IMR-90 (cell line): ENCODE measurements around the gene PASD1. TPM values are rescaled to one million over a fixed set of nuclear protein-coding genes. Genes with fewer than 3 reads are reported as not detected.

Experiments
- ATAC-seq: fragments of 200-7000 bp; cut with Tn5 transposase; 2 replicates; pipeline ENCODE4 v1.9.1; 2020; ENCODE audit warnings: low read depth, mild to moderate bottlenecking, moderate library complexity
- BruUV-seq: library from RNA; stranded (reverse); fragments of 400-500 nt; replicated peaks from 2 replicates; lab custom pipeline; 2021; lab: Mats Ljungman, UMichigan
- CTCF ChIA-PET: fragments of 300-600 bp; formaldehyde crosslinking; extraction: SDS; loops from one replicate; lab custom pipeline; 2021; ENCODE audit warnings: antibody characterized with exemption; lab: Yijun Ruan, JAX
- POLR2A ChIA-PET: fragments of 300-600 bp; sonication (Branson Sonifier 250); formaldehyde crosslinking; loops from one replicate; lab custom pipeline; 2022; ENCODE audit warnings: antibody characterized with exemption; ENCODE audit not compliant: unreplicated experiment; lab: Charles Lee
- DNase-seq: peaks from one replicate; pipeline ENCODE4 v3.0.0; 2013
- H2AFZ ChIP-seq: replicated peaks from 2 replicates; pipeline ENCODE3; 2013; ENCODE audit warnings: low read length, mild to moderate bottlenecking; ENCODE audit not compliant: poor library complexity
- H2AK5ac ChIP-seq: 2 replicates; pipeline ENCODE4 v1.6.1; 2013; ENCODE audit warnings: low read depth, low read length, inconsistent platforms
- H2AK9ac ChIP-seq: replicated peaks from 2 replicates; pipeline ENCODE3; 2013; ENCODE audit warnings: mild to moderate bottlenecking, low read depth, low read length, moderate library complexity; ENCODE audit not compliant: poor library complexity
- H2BK120ac ChIP-seq: 2 replicates; pipeline ENCODE4 v1.6.1; 2013; ENCODE audit warnings: low read depth, low read length, inconsistent platforms
- H2BK15ac ChIP-seq: 3 replicates; pipeline ENCODE4 v1.6.1; 2013; ENCODE audit warnings: low read depth, low read length, inconsistent platforms
- H2BK20ac ChIP-seq: 2 replicates; pipeline ENCODE4 v1.6.1; 2013; ENCODE audit warnings: low read depth, mild to moderate bottlenecking, inconsistent platforms, low read length, moderate library complexity
- H2BK5ac ChIP-seq: 2 replicates; pipeline ENCODE4 v1.6.1; 2013; ENCODE audit warnings: mild to moderate bottlenecking, low read depth, low read length, inconsistent platforms; ENCODE audit not compliant: poor library complexity, severe bottlenecking
- H3K14ac ChIP-seq: replicated peaks from 2 replicates; pipeline ENCODE4 v1.6.1; 2013; ENCODE audit warnings: low read depth, low read length, inconsistent platforms
- H3K18ac ChIP-seq: 2 replicates; pipeline ENCODE4 v1.6.1; 2013; ENCODE audit warnings: low read depth, low read length, control low read depth
- H3K23ac ChIP-seq: 2 replicates; pipeline ENCODE4 v1.6.1; 2013; ENCODE audit warnings: low read depth, low read length, inconsistent platforms
- H3K27ac ChIP-seq: 2 replicates; pipeline ENCODE4 v1.5.1; 2013; ENCODE audit warnings: mild to moderate bottlenecking, control low read depth, low read length; ENCODE audit not compliant: insufficient read depth
- H3K27me3 ChIP-seq: 2 replicates; pipeline ENCODE4 v1.6.1; 2013; ENCODE audit warnings: low read length; ENCODE audit not compliant: control insufficient read depth, insufficient read depth
- H3K36me3 ChIP-seq: 2 replicates; pipeline ENCODE4 v1.6.1; 2013; ENCODE audit warnings: low read length, mixed read lengths; ENCODE audit not compliant: control insufficient read depth, insufficient read depth
- H3K4ac ChIP-seq: 2 replicates; pipeline ENCODE4 v1.6.1; 2013; ENCODE audit warnings: low read depth, low read length, inconsistent platforms
- H3K4me1 ChIP-seq: 2 replicates; pipeline ENCODE4 v1.6.1; 2013; ENCODE audit warnings: low read length, mixed read lengths; ENCODE audit not compliant: control insufficient read depth, insufficient read depth
- H3K4me2 ChIP-seq: 2 replicates; pipeline ENCODE4 v1.6.1; 2013; ENCODE audit warnings: low read depth, mild to moderate bottlenecking, control low read depth, low read length, moderate library complexity
- H3K4me3 ChIP-seq: 2 replicates; pipeline ENCODE4 v1.5.1; 2013; ENCODE audit warnings: low read depth, mild to moderate bottlenecking, control low read depth, low read length, moderate library complexity; ENCODE audit not compliant: insufficient read depth
- H3K56ac ChIP-seq: 2 replicates; pipeline ENCODE4 v1.6.1; 2013; ENCODE audit warnings: low read length, inconsistent platforms; ENCODE audit not compliant: insufficient read depth; ENCODE audit errors: extremely low read depth
- H3K79me1 ChIP-seq, 2 experiments: 2 replicates each; pipeline ENCODE4 v1.6.1; 2013; ENCODE audit warnings: low read length in 2 of 2, inconsistent platforms in 1 of 2, low read depth in 1 of 2
- H3K9ac ChIP-seq: 2 replicates; pipeline ENCODE4 v1.6.1; 2013; ENCODE audit warnings: low read depth, low read length, control low read depth
- H3K9me1 ChIP-seq: 2 replicates; pipeline ENCODE4 v1.6.1; 2013; ENCODE audit warnings: low read length, inconsistent platforms; ENCODE audit not compliant: insufficient read depth
- H3K9me3 ChIP-seq: 2 replicates; pipeline ENCODE4 v1.6.1; 2013; ENCODE audit warnings: low read length; ENCODE audit not compliant: control insufficient read depth, insufficient read depth
- H4K20me1 ChIP-seq: 2 replicates; pipeline ENCODE4 v1.6.1; 2013; ENCODE audit warnings: low read length, inconsistent platforms; ENCODE audit not compliant: insufficient read depth
- H4K5ac ChIP-seq: 2 replicates; pipeline ENCODE4 v1.6.1; 2013; ENCODE audit warnings: mild to moderate bottlenecking, low read depth, low read length, control low read depth
- H4K8ac ChIP-seq, 2 experiments: 2 replicates each; pipeline ENCODE4 v1.6.1; 2013; ENCODE audit warnings: low read depth in 2 of 2, low read length in 2 of 2, control low read depth in 1 of 2, inconsistent platforms in 1 of 2
- H4K91ac ChIP-seq: 2 replicates; pipeline ENCODE4 v1.6.1; 2013; ENCODE audit warnings: low read depth, low read length, inconsistent platforms; ENCODE audit not compliant: insufficient read depth
- BHLHE40 ChIP-seq: fragments of 150-350 bp; IDR thresholded peaks from 2 replicates; pipeline ENCODE4 v1.6.1; 2016; ENCODE audit warnings: mild to moderate bottlenecking, low read depth, low read length
- CEBPB ChIP-seq: IDR thresholded peaks from 2 replicates; pipeline ENCODE4 v1.6.1; 2012; ENCODE audit warnings: low read depth, low read length, improper control_type of control experiment
- CHD1 ChIP-seq: IDR thresholded peaks from 2 replicates; pipeline ENCODE4 v1.6.1; 2012; ENCODE audit warnings: low read depth, low read length, improper control_type of control experiment
- FOS ChIP-seq: fragments of 150-350 bp; IDR thresholded peaks from 2 replicates; pipeline ENCODE4 v1.6.1; 2016; ENCODE audit warnings: low read depth, low read length
- MAFK ChIP-seq: IDR thresholded peaks from 2 replicates; pipeline ENCODE4 v1.6.1; 2012; ENCODE audit warnings: low read depth, low read length, improper control_type of control experiment
- MAZ ChIP-seq: IDR thresholded peaks from 2 replicates; pipeline ENCODE4 v1.6.1; 2012; ENCODE audit warnings: low read depth, mild to moderate bottlenecking, low read length, improper control_type of control experiment, moderate library complexity, borderline replicate concordance
- MXI1 ChIP-seq: IDR thresholded peaks from 2 replicates; pipeline ENCODE4 v1.6.1; 2012; ENCODE audit warnings: low read depth, mild to moderate bottlenecking, low read length, moderate library complexity, borderline replicate concordance
- NFE2L2 ChIP-seq: fragments of 150-350 bp; IDR thresholded peaks from 2 replicates; pipeline ENCODE4 v1.6.1; 2016; ENCODE audit warnings: low read depth, mild to moderate bottlenecking, low read length
- POLR2A ChIP-seq: IDR thresholded peaks from 2 replicates; pipeline ENCODE4 v1.6.1; 2012; ENCODE audit warnings: mild to moderate bottlenecking, low read depth, low read length
- RAD21 ChIP-seq: IDR thresholded peaks from 2 replicates; pipeline ENCODE4 v1.6.1; 2012; ENCODE audit warnings: low read length, improper control_type of control experiment
- RCOR1 ChIP-seq: IDR thresholded peaks from 2 replicates; pipeline ENCODE4 v1.6.1; 2012; ENCODE audit warnings: mild to moderate bottlenecking, low read length, improper control_type of control experiment; ENCODE audit not compliant: insufficient replicate concordance
- RFX5 ChIP-seq: IDR thresholded peaks from 2 replicates; pipeline ENCODE4 v1.8.0; 2012; ENCODE audit warnings: low read depth, mild to moderate bottlenecking, low read length, moderate library complexity
- SMC3 ChIP-seq: fragments of 150-350 bp; IDR thresholded peaks from 2 replicates; pipeline ENCODE4 v1.6.1; 2016; ENCODE audit warnings: low read depth, mild to moderate bottlenecking, antibody characterized with exemption, low read length, moderate library complexity
- WGBS, 2 experiments: methylation state at CpG; one replicate each; pipeline versions ENCODE4 v1.1.5 to v1.1.7; 2013; ENCODE audit warnings: missing lambda C conversion rate in 2 of 2; ENCODE audit not compliant: insufficient read length in 1 of 2; ENCODE audit errors: extremely low coverage in 2 of 2; 5-methylcytosine and 5-hydroxymethylcytosine counted together
- dilution Hi-C: fragments of 300-500 bp; cut with HindIII; formaldehyde crosslinking; loops from one replicate; pipeline ENCODE4 v1.14.3; 2018; ENCODE audit warnings: low sequenced_read_pairs; ENCODE audit not compliant: unreplicated experiment
- in situ Hi-C: fragments of 300-500 bp; cut with MboI; formaldehyde crosslinking; loops from 3 replicates; pipeline ENCODE4 v1.14.3; 2019; ENCODE audit warnings: low sequenced_read_pairs, inconsistent platforms, mixed read lengths
- intact Hi-C: fragments of 100-400 bp; cut with micrococcal nuclease; formaldehyde crosslinking; loops from 2 replicates; pipeline ENCODE4 v1.10.0; 2022
- polyA plus RNA-seq, 3 experiments: library from polyadenylated mRNA; depleted of rRNA; stranded (reverse); fragments of >200 nt; gene quantifications; 2 replicates each; pipeline ENCODE4 v1.2.3, GENCODE V29; 2012; ENCODE audit warnings: low replicate concordance in 1 of 3
- total RNA-seq: library from RNA; depleted of rRNA; stranded (reverse); fragments of >200 nt; gene quantifications from 2 replicates; pipeline ENCODE4 v1.2.3, GENCODE V29; 2012
- TF ChIP-seq, protein P1 (sequence below): fragments of 150-350 bp; IDR thresholded peaks from 2 replicates; pipeline ENCODE4 v1.6.1; 2016; ENCODE audit warnings: low read depth, mild to moderate bottlenecking, low read length, moderate library complexity, borderline replicate concordance
- TF ChIP-seq, protein P2 (sequence below): fragments of 150-350 bp; IDR thresholded peaks from 2 replicates; pipeline ENCODE4 v1.6.1; 2017; ENCODE audit warnings: mild to moderate bottlenecking, antibody characterized with exemption, low read length, low read depth
- TF ChIP-seq, protein P3 (sequence below): conservative IDR thresholded peaks from 2 replicates; pipeline ENCODE4 v1.5.1; 2012; ENCODE audit warnings: mild to moderate bottlenecking, low read depth, low read length, improper control_type of control experiment

Gene PASD1
- total and polyA plus RNA-seq, 2 of the 4 experiments (the other 2 are of a cell fraction): not detected

DNA sequence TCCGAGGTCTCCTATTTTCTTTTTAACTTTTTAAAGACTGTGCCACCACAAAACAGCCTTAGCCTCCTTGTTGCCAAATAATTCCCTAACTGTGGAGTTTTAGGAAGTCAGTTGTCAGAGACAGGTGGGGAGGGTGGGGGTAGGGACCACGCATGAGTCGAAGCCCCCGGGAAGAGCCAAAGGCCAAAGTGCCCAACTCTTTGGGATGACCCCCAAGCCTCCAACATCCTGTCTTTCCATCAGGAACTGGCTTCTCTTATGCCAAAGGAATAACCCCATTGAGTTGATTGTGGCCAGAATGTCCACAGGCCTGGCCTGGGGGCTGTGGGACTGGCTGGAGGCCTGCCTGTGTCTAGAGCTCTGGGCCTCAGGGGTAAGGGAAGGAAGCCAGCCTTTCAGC is 137.6 kb downstream of the PASD1 start:
- H3K18ac ChIP-seq: no peak overlapping the region
- no peak for ATAC-seq
- no peak overlapping the region for H4K8ac ChIP-seq
- H3K79me1 ChIP-seq: no peaks in the 10 kb centered on the region
- no CpG with 5 or more reads among the region's 4 CpGs for WGBS, 2 experiments
- H2BK5ac ChIP-seq: no peak overlapping the region
- no peak overlapping the region for H2AFZ ChIP-seq
- no peaks in the 10 kb centered on the region for H3K36me3 ChIP-seq
- in situ Hi-C loops (no loop called here), dilution Hi-C loops (no loop called here), intact Hi-C loops (no loop called here)
- H3K4me3 ChIP-seq: no peak overlapping the region
- ChIA-PET CTCF (no interaction called here), POLR2A (no interaction called here)
- H3K9me3 ChIP-seq: peaks cover 5% of the 10 kb centered on the region; the same call in 1 of the 2 replicates
- no peaks in the 10 kb centered on the region for H3K9me1 ChIP-seq
- H3K4me1 ChIP-seq: no peaks in the 10 kb centered on the region
- no peak overlapping the region for H2AK9ac ChIP-seq
- H3K9ac ChIP-seq: no peak overlapping the region
- H2BK120ac ChIP-seq: no peak overlapping the region
- no peak overlapping the region for H3K14ac ChIP-seq
- H3K56ac ChIP-seq: no peak overlapping the region
- no peak overlapping the region for H2AK5ac ChIP-seq
- H4K20me1 ChIP-seq: no peaks in the 10 kb centered on the region
- H2BK15ac ChIP-seq: no peak overlapping the region
- H4K5ac ChIP-seq: no peak overlapping the region
- H3K4me2 ChIP-seq: no peak overlapping the region
- BruUV-seq: no TSS peak
- DNase-seq: no peak
- H3K4ac ChIP-seq: no peak overlapping the region
- H3K27ac ChIP-seq: no peak overlapping the region
- TF ChIP-seq CHD1: no peak
- TF ChIP-seq MAZ: no peak
- no peak for TF ChIP-seq POLR2A
- no peak for TF ChIP-seq SMC3
- TF ChIP-seq MAFK: no peak
- no peak for TF ChIP-seq CEBPB
- no peak for TF ChIP-seq MXI1
- TF ChIP-seq NFE2L2: no peak
- TF ChIP-seq, protein P1, sequence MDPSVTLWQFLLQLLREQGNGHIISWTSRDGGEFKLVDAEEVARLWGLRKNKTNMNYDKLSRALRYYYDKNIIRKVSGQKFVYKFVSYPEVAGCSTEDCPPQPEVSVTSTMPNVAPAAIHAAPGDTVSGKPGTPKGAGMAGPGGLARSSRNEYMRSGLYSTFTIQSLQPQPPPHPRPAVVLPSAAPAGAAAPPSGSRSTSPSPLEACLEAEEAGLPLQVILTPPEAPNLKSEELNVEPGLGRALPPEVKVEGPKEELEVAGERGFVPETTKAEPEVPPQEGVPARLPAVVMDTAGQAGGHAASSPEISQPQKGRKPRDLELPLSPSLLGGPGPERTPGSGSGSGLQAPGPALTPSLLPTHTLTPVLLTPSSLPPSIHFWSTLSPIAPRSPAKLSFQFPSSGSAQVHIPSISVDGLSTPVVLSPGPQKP: no peak
- TF ChIP-seq, protein P2, sequence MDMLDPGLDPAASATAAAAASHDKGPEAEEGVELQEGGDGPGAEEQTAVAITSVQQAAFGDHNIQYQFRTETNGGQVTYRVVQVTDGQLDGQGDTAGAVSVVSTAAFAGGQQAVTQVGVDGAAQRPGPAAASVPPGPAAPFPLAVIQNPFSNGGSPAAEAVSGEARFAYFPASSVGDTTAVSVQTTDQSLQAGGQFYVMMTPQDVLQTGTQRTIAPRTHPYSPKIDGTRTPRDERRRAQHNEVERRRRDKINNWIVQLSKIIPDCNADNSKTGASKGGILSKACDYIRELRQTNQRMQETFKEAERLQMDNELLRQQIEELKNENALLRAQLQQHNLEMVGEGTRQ: no peak
- no peak for TF ChIP-seq RFX5
- TF ChIP-seq BHLHE40: no peak
- no peak for TF ChIP-seq RAD21
- no peak for TF ChIP-seq RCOR1
- no peak for TF ChIP-seq FOS
- TF ChIP-seq, protein P3, sequence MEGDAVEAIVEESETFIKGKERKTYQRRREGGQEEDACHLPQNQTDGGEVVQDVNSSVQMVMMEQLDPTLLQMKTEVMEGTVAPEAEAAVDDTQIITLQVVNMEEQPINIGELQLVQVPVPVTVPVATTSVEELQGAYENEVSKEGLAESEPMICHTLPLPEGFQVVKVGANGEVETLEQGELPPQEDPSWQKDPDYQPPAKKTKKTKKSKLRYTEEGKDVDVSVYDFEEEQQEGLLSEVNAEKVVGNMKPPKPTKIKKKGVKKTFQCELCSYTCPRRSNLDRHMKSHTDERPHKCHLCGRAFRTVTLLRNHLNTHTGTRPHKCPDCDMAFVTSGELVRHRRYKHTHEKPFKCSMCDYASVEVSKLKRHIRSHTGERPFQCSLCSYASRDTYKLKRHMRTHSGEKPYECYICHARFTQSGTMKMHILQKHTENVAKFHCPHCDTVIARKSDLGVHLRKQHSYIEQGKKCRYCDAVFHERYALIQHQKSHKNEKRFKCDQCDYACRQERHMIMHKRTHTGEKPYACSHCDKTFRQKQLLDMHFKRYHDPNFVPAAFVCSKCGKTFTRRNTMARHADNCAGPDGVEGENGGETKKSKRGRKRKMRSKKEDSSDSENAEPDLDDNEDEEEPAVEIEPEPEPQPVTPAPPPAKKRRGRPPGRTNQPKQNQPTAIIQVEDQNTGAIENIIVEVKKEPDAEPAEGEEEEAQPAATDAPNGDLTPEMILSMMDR: no peak
- H3K23ac ChIP-seq: no peak overlapping the region
- no peaks in the 10 kb centered on the region for H3K27me3 ChIP-seq
- H4K91ac ChIP-seq: no peak overlapping the region
- H2BK20ac ChIP-seq: no peak overlapping the region
